ENCODE results near the gene RBM14.

DNA sequence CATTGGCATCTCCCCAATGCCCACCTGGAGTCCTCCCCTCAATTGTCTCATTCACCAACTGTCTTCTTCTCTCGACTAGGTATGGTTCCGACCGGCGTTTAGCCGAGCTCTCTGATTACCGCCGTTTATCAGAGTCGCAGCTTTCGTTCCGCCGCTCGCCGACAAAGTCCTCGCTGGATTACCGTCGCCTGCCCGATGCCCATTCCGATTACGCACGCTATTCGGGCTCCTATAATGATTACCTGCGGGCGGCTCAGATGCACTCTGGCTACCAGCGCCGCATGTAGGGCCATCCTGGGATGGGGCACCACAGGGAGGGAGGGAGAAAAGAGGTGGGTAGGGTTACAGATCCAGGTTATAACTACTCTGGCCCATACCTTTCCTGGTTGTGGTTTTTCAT, 10.0 kb downstream of the RBM14 start:
- TF ChIP-seq, protein P1, sequence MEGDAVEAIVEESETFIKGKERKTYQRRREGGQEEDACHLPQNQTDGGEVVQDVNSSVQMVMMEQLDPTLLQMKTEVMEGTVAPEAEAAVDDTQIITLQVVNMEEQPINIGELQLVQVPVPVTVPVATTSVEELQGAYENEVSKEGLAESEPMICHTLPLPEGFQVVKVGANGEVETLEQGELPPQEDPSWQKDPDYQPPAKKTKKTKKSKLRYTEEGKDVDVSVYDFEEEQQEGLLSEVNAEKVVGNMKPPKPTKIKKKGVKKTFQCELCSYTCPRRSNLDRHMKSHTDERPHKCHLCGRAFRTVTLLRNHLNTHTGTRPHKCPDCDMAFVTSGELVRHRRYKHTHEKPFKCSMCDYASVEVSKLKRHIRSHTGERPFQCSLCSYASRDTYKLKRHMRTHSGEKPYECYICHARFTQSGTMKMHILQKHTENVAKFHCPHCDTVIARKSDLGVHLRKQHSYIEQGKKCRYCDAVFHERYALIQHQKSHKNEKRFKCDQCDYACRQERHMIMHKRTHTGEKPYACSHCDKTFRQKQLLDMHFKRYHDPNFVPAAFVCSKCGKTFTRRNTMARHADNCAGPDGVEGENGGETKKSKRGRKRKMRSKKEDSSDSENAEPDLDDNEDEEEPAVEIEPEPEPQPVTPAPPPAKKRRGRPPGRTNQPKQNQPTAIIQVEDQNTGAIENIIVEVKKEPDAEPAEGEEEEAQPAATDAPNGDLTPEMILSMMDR (IDR thresholded peaks at IDR 0.05; ENCODE audit: insufficient read depth, low read length, poor library complexity, severe bottlenecking) = no peak
- TF ChIP-seq EZH2phosphoT487 (conservative IDR thresholded peaks at IDR 0.05; ENCODE audit: low read length) = no peak

Data from SU-DHL-6 (cell line).